HepG2 (cell line): ENCODE results near the gene RETREG2. TPM values are rescaled to one million over a fixed set of nuclear protein-coding genes. Genes with fewer than 3 reads are reported as not detected.

Source experiments
- CCDC6 ChIP-seq: sonication (generic); formaldehyde crosslinking; IDR thresholded peaks from 2 replicates; pipeline ENCODE4 v1.8.1; 2022; ENCODE audit warnings: mild to moderate bottlenecking, missing genetic modification reagents, moderate library complexity
- CHCHD3 ChIP-seq: sonication (generic); formaldehyde crosslinking; IDR thresholded peaks from 2 replicates; pipeline ENCODE4 v1.8.0; 2022; ENCODE audit warnings: mild to moderate bottlenecking, missing genetic modification reagents, moderate library complexity
- GTF3A ChIP-seq: sonication (generic); formaldehyde crosslinking; conservative IDR thresholded peaks from 2 replicates; pipeline ENCODE4 v1.4.0; 2020; ENCODE audit warnings: mild to moderate bottlenecking, missing genetic modification reagents
- MED13 ChIP-seq: sonication (generic); formaldehyde crosslinking; IDR thresholded peaks from 2 replicates; pipeline ENCODE4 v1.5.0; 2020; ENCODE audit warnings: missing genetic modification reagents
- NONO ChIP-seq, 2 experiments: fragments of 450-650 bp in 1 of 2; sonication (generic) in 1 of 2; formaldehyde crosslinking in 1 of 2; IDR thresholded peaks in 1 of 2; conservative IDR thresholded peaks in 1 of 2; 2 replicates each; pipeline versions ENCODE4 v1.6.1 to v1.8.0; 2017 to 2022; ENCODE audit warnings: mild to moderate bottlenecking in 1 of 2, missing genetic modification reagents in 1 of 2, moderate library complexity in 1 of 2
- RFX3 ChIP-seq: IDR thresholded peaks from 2 replicates; pipeline ENCODE4 v1.6.1; 2016; ENCODE audit warnings: missing biosample characterization, missing genetic modification reagents
- SETDB1 ChIP-seq: sonication (generic); formaldehyde crosslinking; IDR thresholded peaks from 2 replicates; pipeline ENCODE4 v1.5.1; 2020; ENCODE audit warnings: missing genetic modification reagents, mild to moderate bottlenecking, borderline replicate concordance
- SIN3A ChIP-seq: IDR thresholded peaks from 2 replicates; pipeline ENCODE4 v1.6.1; 2011; ENCODE audit warnings: low read depth, mild to moderate bottlenecking, control low read depth, low read length, borderline replicate concordance
- SPEN ChIP-seq: sonication (generic); formaldehyde crosslinking; IDR thresholded peaks from 2 replicates; pipeline ENCODE4 v1.5.1; 2020; ENCODE audit warnings: low read depth, mild to moderate bottlenecking, missing genetic modification reagents
- TARDBP ChIP-seq: sonication (generic); formaldehyde crosslinking; IDR thresholded peaks from 2 replicates; pipeline ENCODE4 v1.8.0; 2022; ENCODE audit warnings: mild to moderate bottlenecking, missing genetic modification reagents
- ZFP41 ChIP-seq: sonication (generic); formaldehyde crosslinking; IDR thresholded peaks from 2 replicates; pipeline ENCODE4 v1.4.0; 2020; ENCODE audit warnings: mild to moderate bottlenecking, missing genetic modification reagents, borderline replicate concordance
- ZFP62 ChIP-seq: sonication (generic); formaldehyde crosslinking; IDR thresholded peaks from 2 replicates; pipeline ENCODE4 v1.4.0; 2020; ENCODE audit warnings: missing genetic modification reagents
- ZNF768 ChIP-seq: sonication (generic); formaldehyde crosslinking; IDR thresholded peaks from 2 replicates; pipeline ENCODE4 v1.4.0; 2020; ENCODE audit warnings: missing genetic modification reagents
- polyA plus RNA-seq, 8 experiments: library from polyadenylated mRNA; depleted of rRNA in 3 of 8; stranded (reverse) in 7 of 8; unstranded in 1 of 8; fragments of >200 nt; fragmentation: Illumina TruSeq in 4 of 8; extraction: Trizol in 4 of 8; gene quantifications; 2 replicates each; pipeline versions ENCODE4 v1.2.1 to v1.2.3, GENCODE V29; 2011 to 2016; ENCODE audit warnings: low read depth in 4 of 8, missing spikeins in 1 of 8, mixed read lengths in 1 of 8; ENCODE audit not compliant: insufficient read depth in 1 of 8
- total RNA-seq, 5 experiments: library from RNA; depleted of rRNA; stranded (reverse); fragments of >200 nt; fragmentation: Illumina TruSeq; extraction: Trizol; gene quantifications; 2 replicates each; pipeline ENCODE4 v1.2.3, GENCODE V29; 2016; ENCODE audit warnings: low read depth in 1 of 5
- TF ChIP-seq, protein P1 (sequence below): sonication (generic); formaldehyde crosslinking; conservative IDR thresholded peaks from 2 replicates; pipeline ENCODE4 v1.4.0; 2020; ENCODE audit warnings: mild to moderate bottlenecking, missing genetic modification reagents, moderate library complexity
- TF ChIP-seq, protein P2 (sequence below): sonication (generic); formaldehyde crosslinking; IDR thresholded peaks from 2 replicates; pipeline ENCODE4 v1.4.0; 2020; ENCODE audit warnings: missing genetic modification reagents
- TF ChIP-seq, protein P3 (sequence below): sonication (generic); formaldehyde crosslinking; IDR thresholded peaks from 2 replicates; pipeline ENCODE4 v1.4.0; 2020; ENCODE audit warnings: mild to moderate bottlenecking, low read depth, missing genetic modification reagents
- TF ChIP-seq, protein P4 (sequence below): sonication (generic); formaldehyde crosslinking; IDR thresholded peaks from 2 replicates; pipeline ENCODE4 v1.4.0; 2020; ENCODE audit warnings: mild to moderate bottlenecking, missing genetic modification reagents, borderline replicate concordance

Gene RETREG2
- total and polyA plus RNA-seq, 2 of the 13 experiments (the other 11 are each of a cell fraction or from before 2014, with no cell fraction given), result 86.0 to 134 TPM

DNA sequence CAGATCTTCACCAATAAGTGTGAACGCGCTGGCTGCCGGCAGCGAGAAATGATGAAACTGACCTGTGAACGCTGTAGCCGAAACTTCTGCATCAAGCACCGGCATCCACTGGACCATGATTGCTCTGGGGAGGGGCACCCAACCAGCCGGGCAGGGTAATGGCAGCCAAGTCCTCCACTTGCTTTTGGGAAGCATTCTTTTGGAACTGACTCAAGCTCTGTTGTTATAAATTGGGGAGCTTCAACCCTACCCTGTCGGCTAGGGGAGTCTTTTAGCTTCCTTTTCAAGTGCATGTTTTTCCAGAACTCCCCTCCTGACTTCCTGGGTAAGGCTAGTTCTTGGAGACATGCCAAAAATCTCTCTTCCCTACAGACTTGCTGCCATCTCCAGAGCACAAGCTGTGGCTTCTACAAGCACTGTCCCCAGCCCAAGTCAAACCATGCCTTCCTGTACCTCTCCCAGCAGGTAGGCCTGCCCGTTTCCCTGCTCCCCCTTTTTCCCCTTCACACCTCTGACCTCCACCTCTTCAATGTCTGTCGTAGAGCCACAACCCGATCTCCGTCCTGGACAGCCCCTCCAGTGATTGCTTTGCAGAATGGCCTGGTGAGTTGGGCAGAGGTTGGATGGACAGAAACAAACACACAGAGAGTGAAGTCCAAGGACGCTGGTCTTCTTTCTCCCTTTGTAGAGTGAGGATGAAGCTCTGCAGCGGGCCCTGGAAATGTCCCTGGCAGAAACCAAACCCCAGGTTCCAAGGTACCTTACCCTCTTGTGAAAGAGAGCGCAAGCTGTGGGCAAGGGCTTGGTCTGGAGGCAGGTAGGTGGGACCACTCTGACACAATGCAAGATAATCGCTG is 30.0 kb downstream of the RETREG2 start (continued):
- TF ChIP-seq, protein P1, sequence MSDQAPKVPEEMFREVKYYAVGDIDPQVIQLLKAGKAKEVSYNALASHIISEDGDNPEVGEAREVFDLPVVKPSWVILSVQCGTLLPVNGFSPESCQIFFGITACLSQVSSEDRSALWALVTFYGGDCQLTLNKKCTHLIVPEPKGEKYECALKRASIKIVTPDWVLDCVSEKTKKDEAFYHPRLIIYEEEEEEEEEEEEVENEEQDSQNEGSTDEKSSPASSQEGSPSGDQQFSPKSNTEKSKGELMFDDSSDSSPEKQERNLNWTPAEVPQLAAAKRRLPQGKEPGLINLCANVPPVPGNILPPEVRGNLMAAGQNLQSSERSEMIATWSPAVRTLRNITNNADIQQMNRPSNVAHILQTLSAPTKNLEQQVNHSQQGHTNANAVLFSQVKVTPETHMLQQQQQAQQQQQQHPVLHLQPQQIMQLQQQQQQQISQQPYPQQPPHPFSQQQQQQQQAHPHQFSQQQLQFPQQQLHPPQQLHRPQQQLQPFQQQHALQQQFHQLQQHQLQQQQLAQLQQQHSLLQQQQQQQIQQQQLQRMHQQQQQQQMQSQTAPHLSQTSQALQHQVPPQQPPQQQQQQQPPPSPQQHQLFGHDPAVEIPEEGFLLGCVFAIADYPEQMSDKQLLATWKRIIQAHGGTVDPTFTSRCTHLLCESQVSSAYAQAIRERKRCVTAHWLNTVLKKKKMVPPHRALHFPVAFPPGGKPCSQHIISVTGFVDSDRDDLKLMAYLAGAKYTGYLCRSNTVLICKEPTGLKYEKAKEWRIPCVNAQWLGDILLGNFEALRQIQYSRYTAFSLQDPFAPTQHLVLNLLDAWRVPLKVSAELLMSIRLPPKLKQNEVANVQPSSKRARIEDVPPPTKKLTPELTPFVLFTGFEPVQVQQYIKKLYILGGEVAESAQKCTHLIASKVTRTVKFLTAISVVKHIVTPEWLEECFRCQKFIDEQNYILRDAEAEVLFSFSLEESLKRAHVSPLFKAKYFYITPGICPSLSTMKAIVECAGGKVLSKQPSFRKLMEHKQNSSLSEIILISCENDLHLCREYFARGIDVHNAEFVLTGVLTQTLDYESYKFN (CRISPR knock-in tag), result peak; percentile 97
- TF ChIP-seq MED13 (CRISPR knock-in tag) (0 out of 2 replicates have a peak, but pooled peaks have one; percentile 29), SIN3A (peak; percentile 44; the same call in 1 of the 2 replicates), ZFP62 (no peak), SETDB1 (CRISPR knock-in tag) (no peak), TARDBP (peak; percentile 73), GTF3A (CRISPR knock-in tag) (no peak), NONO (IDR thresholded peaks at IDR 0.05) (no peak), NONO (CRISPR knock-in tag; conservative IDR thresholded peaks at IDR 0.05) (peak; percentile 95), CHCHD3 (no peak), RFX3 (CRISPR knock-in tag) (no peak), CCDC6 (no peak), ZFP41 (CRISPR knock-in tag) (no peak), ZNF768 (CRISPR knock-in tag) (peak; percentile 7; the same call in 1 of the 2 replicates), SPEN (CRISPR knock-in tag) (peak; percentile 63)
- TF ChIP-seq, protein P2, sequence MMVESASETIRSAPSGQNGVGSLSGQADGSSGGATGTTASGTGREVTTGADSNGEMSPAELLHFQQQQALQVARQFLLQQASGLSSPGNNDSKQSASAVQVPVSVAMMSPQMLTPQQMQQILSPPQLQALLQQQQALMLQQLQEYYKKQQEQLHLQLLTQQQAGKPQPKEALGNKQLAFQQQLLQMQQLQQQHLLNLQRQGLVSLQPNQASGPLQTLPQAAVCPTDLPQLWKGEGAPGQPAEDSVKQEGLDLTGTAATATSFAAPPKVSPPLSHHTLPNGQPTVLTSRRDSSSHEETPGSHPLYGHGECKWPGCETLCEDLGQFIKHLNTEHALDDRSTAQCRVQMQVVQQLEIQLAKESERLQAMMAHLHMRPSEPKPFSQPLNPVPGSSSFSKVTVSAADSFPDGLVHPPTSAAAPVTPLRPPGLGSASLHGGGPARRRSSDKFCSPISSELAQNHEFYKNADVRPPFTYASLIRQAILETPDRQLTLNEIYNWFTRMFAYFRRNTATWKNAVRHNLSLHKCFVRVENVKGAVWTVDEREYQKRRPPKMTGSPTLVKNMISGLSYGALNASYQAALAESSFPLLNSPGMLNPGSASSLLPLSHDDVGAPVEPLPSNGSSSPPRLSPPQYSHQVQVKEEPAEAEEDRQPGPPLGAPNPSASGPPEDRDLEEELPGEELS (CRISPR knock-in tag), result peak; percentile 76
- TF ChIP-seq, protein P3, sequence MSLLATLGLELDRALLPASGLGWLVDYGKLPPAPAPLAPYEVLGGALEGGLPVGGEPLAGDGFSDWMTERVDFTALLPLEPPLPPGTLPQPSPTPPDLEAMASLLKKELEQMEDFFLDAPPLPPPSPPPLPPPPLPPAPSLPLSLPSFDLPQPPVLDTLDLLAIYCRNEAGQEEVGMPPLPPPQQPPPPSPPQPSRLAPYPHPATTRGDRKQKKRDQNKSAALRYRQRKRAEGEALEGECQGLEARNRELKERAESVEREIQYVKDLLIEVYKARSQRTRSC, result no peak
- TF ChIP-seq, protein P4, sequence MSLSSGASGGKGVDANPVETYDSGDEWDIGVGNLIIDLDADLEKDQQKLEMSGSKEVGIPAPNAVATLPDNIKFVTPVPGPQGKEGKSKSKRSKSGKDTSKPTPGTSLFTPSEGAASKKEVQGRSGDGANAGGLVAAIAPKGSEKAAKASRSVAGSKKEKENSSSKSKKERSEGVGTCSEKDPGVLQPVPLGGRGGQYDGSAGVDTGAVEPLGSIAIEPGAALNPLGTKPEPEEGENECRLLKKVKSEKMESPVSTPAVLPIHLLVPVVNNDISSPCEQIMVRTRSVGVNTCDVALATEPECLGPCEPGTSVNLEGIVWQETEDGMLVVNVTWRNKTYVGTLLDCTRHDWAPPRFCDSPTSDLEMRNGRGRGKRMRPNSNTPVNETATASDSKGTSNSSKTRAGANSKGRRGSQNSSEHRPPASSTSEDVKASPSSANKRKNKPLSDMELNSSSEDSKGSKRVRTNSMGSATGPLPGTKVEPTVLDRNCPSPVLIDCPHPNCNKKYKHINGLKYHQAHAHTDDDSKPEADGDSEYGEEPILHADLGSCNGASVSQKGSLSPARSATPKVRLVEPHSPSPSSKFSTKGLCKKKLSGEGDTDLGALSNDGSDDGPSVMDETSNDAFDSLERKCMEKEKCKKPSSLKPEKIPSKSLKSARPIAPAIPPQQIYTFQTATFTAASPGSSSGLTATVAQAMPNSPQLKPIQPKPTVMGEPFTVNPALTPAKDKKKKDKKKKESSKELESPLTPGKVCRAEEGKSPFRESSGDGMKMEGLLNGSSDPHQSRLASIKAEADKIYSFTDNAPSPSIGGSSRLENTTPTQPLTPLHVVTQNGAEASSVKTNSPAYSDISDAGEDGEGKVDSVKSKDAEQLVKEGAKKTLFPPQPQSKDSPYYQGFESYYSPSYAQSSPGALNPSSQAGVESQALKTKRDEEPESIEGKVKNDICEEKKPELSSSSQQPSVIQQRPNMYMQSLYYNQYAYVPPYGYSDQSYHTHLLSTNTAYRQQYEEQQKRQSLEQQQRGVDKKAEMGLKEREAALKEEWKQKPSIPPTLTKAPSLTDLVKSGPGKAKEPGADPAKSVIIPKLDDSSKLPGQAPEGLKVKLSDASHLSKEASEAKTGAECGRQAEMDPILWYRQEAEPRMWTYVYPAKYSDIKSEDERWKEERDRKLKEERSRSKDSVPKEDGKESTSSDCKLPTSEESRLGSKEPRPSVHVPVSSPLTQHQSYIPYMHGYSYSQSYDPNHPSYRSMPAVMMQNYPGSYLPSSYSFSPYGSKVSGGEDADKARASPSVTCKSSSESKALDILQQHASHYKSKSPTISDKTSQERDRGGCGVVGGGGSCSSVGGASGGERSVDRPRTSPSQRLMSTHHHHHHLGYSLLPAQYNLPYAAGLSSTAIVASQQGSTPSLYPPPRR (CRISPR knock-in tag), result peak; percentile 62; the same call in 1 of the 2 replicates
